ENCODE results near the gene PTK7.

Gene PTK7

GRCh38 chr6:43204271-43205105 lies 128.4 kb downstream of the PTK7 start:
- no peak for DNase-seq (ENCODE audit: low read depth in 2 of 2)

- no peak for DNase-seq (ENCODE audit: low read depth in 2 of 2)
Observed at GRCh38 chr6:43205849-43206248, 129.7 kb downstream of the PTK7 start.

GRCh38 chr6:43207286-43207685 lies 131.2 kb downstream of the PTK7 start:
- DNase-seq (ENCODE audit: low read depth in 2 of 2), result no peak
